DOHH2 (cell line): ENCODE data around the gene FBN2.

Source experiments
- CTCF ChIP-seq: fragments of 200-600 bp; sonication (generic); IDR thresholded peaks from one replicate; pipeline ENCODE4 v1.5.1; 2014; ENCODE audit warnings: antibody characterized with exemption, mild to moderate bottlenecking, low read depth, low read length; ENCODE audit not compliant: poor library complexity, severe bottlenecking
- EZH2phosphoT487 ChIP-seq: fragments of 200-600 bp; sonication (generic); IDR thresholded peaks from 2 replicates; pipeline ENCODE4 v1.6.1; 2017; ENCODE audit warnings: borderline replicate concordance, mild to moderate bottlenecking, antibody characterized with exemption, low read length, moderate library complexity, mixed read lengths

GRCh38 chr5:128513806-128514205, 24.2 kb downstream of the FBN2 start:
- TF ChIP-seq CTCF (no peak), EZH2phosphoT487 (no peak)
